Calu3 (cell line): ENCODE results near the gene UGGT2. TPM values are rescaled to one million over a fixed set of nuclear protein-coding genes. Genes with fewer than 3 reads are reported as not detected.

Experiments
- BruUV-seq: library from RNA; stranded (reverse); fragments of 400-500 nt; replicated peaks from 2 replicates; lab custom pipeline; 2021; lab: Mats Ljungman, UMichigan
- CTCF ChIA-PET: fragments of 300-600 bp; sonication (Branson Sonifier 250); formaldehyde crosslinking; loops from one replicate; lab custom pipeline; 2022; ENCODE audit warnings: antibody characterized with exemption; lab: Charles Lee
- DNase-seq: peaks from one replicate; pipeline ENCODE4 v3.0.0; 2022
- H3K27ac Mint-ChIP-seq: one replicate; pipeline ENCODE4 v1.8.0; 2022; ENCODE audit warnings: mixed read lengths; ENCODE audit not compliant: unreplicated experiment
- H3K27me3 Mint-ChIP-seq: one replicate; pipeline ENCODE4 v1.8.0; 2022; ENCODE audit warnings: mixed read lengths; ENCODE audit not compliant: unreplicated experiment
- H3K36me3 Mint-ChIP-seq: one replicate; pipeline ENCODE4 v1.8.0; 2022; ENCODE audit warnings: mild to moderate bottlenecking, moderate library complexity, mixed read lengths; ENCODE audit not compliant: insufficient read depth, unreplicated experiment
- H3K4me1 Mint-ChIP-seq: one replicate; pipeline ENCODE4 v1.8.0; 2022; ENCODE audit warnings: mild to moderate bottlenecking, low read depth, mixed read lengths; ENCODE audit not compliant: unreplicated experiment
- H3K4me3 Mint-ChIP-seq: one replicate; pipeline ENCODE4 v1.8.0; 2022; ENCODE audit warnings: mild to moderate bottlenecking, low read depth, moderate library complexity, mixed read lengths; ENCODE audit not compliant: unreplicated experiment
- H3K9me3 Mint-ChIP-seq: one replicate; pipeline ENCODE4 v1.8.0; 2022; ENCODE audit warnings: low read depth, mixed read lengths; ENCODE audit not compliant: unreplicated experiment
- CTCF ChIP-seq: fragments of 200-600 bp; IDR thresholded peaks from one replicate; pipeline ENCODE4 v1.8.0; 2022; ENCODE audit warnings: antibody characterized with exemption; ENCODE audit not compliant: unreplicated experiment
- intact Hi-C: fragments of 100-400 bp; cut with micrococcal nuclease; formaldehyde crosslinking; loops from one replicate; pipeline ENCODE4 v1.10.0; 2022; ENCODE audit not compliant: unreplicated experiment
- total RNA-seq: library from RNA; stranded (reverse); gene quantifications from 2 replicates; pipeline ENCODE4 v1.2.3, GENCODE V29; 2022

The UGGT2 gene
- total RNA-seq, 1 experiment from 2014 or later = 12.1 TPM

- no peak for DNase-seq
- H3K27me3 Mint-ChIP-seq = no peaks in the 10 kb centered on the region
- H3K27ac Mint-ChIP-seq = no peak overlapping the region
- no peaks in the 10 kb centered on the region for H3K36me3 Mint-ChIP-seq
- no peaks in the 10 kb centered on the region for H3K4me1 Mint-ChIP-seq
- intact Hi-C loops = no loop called here
- no peaks in the 10 kb centered on the region for H3K9me3 Mint-ChIP-seq
- CTCF ChIA-PET = no interaction called here
- H3K4me3 Mint-ChIP-seq = no peak overlapping the region
- no TSS peak for BruUV-seq
- TF ChIP-seq CTCF = no peak
Observed at GRCh38 chr13:96044238-96044637, 9.0 kb downstream of the UGGT2 start.

- BruUV-seq = no TSS peak
- Mint-ChIP-seq H3K27me3 (no peaks in the 10 kb centered on the region), H3K36me3 (no peaks in the 10 kb centered on the region), H3K9me3 (no peaks in the 10 kb centered on the region), H3K4me1 (no peaks in the 10 kb centered on the region), H3K4me3 (no peak overlapping the region), H3K27ac (no peak overlapping the region)
- DNase-seq = no peak
- intact Hi-C loops = no loop called here
- no peak for TF ChIP-seq CTCF
- CTCF ChIA-PET = no interaction called here
Observed at GRCh38 chr13:96041326-96042110, 11.7 kb downstream of the UGGT2 start.

- Mint-ChIP-seq H3K9me3 (no peaks in the 10 kb centered on the region), H3K4me1 (no peaks in the 10 kb centered on the region), H3K36me3 (no peaks in the 10 kb centered on the region), H3K27ac (no peak overlapping the region), H3K27me3 (no peaks in the 10 kb centered on the region), H3K4me3 (no peak overlapping the region)
- intact Hi-C loops = no loop called here
- no peak for TF ChIP-seq CTCF
- DNase-seq = no peak
- no TSS peak for BruUV-seq
- CTCF ChIA-PET = no interaction called here
Observed at GRCh38 chr13:96036515-96036914, 16.7 kb downstream of the UGGT2 start.

GRCh38 chr13:96034662-96035061 is 18.5 kb downstream of the UGGT2 start:
- Mint-ChIP-seq H3K4me1 (no peaks in the 10 kb centered on the region), H3K27me3 (no peaks in the 10 kb centered on the region), H3K27ac (no peak overlapping the region), H3K36me3 (no peaks in the 10 kb centered on the region), H3K9me3 (no peaks in the 10 kb centered on the region), H3K4me3 (no peak overlapping the region)
- TF ChIP-seq CTCF = no peak
- intact Hi-C loops = no loop called here
- no TSS peak for BruUV-seq
- no peak for DNase-seq
- CTCF ChIA-PET = no interaction called here
